ENCODE data around the gene SLC11A1.

Gene SLC11A1

GRCh38 chr2:218354850-218355443, 27.1 kb upstream of the SLC11A1 start:
- no peak for DNase-seq (ENCODE audit: low spot score)

GRCh38 chr2:218357236-218358177, 24.6 kb upstream of the SLC11A1 start:
- TF ChIP-seq CTCF (IDR thresholded peaks at IDR 0.05): no peak
- Histone ChIP-seq H3K4me3 (no peak overlapping the region), H3K27ac (no peak overlapping the region)
- no peak for DNase-seq (ENCODE audit: low spot score)

More at GRCh38 chr2:218354850-218355443, 27.1 kb upstream of the SLC11A1 start:
- Histone ChIP-seq H3K4me3 (no peak overlapping the region), H3K27ac (no peak overlapping the region)
- TF ChIP-seq CTCF (IDR thresholded peaks at IDR 0.05): no peak

GRCh38 chr2:218360453-218360852, 21.6 kb upstream of the SLC11A1 start:
- TF ChIP-seq CTCF (IDR thresholded peaks at IDR 0.05): no peak
- H3K27ac ChIP-seq: no peak overlapping the region
- no peak for DNase-seq (ENCODE audit: low spot score)
- H3K4me3 ChIP-seq: no peak overlapping the region

GRCh38 chr2:218362606-218363005, 19.5 kb upstream of the SLC11A1 start:
- no peak for TF ChIP-seq CTCF (IDR thresholded peaks at IDR 0.05)

GRCh38 chr2:218363736-218364135, 18.3 kb upstream of the SLC11A1 start:
- DNase-seq (ENCODE audit: low spot score): no peak

More at GRCh38 chr2:218362606-218363005, 19.5 kb upstream of the SLC11A1 start:
- DNase-seq (ENCODE audit: low spot score): no peak
- Histone ChIP-seq H3K27ac (no peak overlapping the region), H3K4me3 (no peak overlapping the region)

GRCh38 chr2:218364196-218364595, 17.9 kb upstream of the SLC11A1 start:
- TF ChIP-seq CTCF (IDR thresholded peaks at IDR 0.05): no peak
- DNase-seq (ENCODE audit: low spot score): no peak
- no peak overlapping the region for H3K4me3 ChIP-seq
- no peak overlapping the region for H3K27ac ChIP-seq

More at GRCh38 chr2:218363736-218364135, 18.3 kb upstream of the SLC11A1 start:
- no peak for TF ChIP-seq CTCF (IDR thresholded peaks at IDR 0.05)
- Histone ChIP-seq H3K27ac (no peak overlapping the region), H3K4me3 (no peak overlapping the region)

All from coronary artery (tissue), 2 donors.